Fibroblast of upper back skin (primary cell): ENCODE measurements around the gene SMAD2.

ENCODE experiments used
- DNase-seq: peaks from one replicate; pipeline ENCODE4 v3.0.0-alpha.2; 2013

SMAD2 gene

DNA sequence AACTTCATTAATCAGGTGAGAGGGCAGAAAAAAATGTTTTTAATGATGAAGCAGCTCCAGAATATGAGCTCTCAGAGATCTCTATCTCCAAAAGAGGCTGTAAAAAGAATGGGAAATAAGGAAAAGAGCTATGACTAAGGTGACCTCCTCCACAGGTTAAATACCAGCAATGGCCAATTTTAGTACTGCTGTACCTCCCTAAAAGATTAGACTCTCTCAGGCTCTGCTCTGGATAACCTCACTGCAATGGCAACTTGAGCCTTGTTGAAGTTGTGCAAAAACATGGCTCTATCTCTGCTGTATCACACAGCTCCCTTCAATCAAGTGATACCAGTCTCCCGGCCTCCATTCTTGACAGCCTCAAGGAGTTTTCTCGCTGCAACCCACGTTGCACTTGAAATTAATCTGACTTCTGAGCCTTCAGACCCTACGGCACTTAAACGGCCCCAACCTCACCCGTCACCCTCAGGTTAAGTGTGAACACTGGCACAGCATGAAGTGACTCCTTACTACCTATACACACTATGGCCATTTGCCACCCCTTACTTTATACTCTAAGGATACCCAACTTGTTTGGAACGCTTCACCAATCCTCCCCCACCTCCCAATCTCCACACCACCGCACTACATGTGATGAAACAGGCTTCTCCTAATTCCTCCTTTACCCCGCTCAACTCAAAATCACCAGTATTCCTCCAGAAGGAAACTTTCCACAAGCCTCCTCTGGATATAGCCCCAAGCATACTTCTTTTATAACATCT lies 36.3 kb downstream of the SMAD2 start:
- no peak for DNase-seq

DNA sequence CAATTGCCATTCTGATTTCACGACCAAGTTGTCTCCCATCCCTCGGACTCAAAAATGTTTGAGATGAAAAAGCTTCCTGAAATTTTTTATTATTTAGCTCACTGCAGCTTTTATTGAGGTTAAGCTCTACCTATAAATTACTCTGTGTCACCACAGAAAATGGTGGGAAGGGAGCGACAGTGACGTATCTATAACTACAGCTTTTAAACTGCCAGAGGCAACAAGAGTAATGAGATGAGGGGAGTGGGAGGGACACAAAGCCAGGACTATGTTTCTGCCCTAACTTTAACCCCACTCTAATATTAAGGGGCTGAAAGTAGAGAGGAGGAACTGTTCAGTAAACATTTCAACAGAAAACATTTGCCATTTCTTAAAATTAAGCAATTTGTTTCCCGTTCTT lies 37.4 kb downstream of the SMAD2 start:
- DNase-seq = no peak

DNA sequence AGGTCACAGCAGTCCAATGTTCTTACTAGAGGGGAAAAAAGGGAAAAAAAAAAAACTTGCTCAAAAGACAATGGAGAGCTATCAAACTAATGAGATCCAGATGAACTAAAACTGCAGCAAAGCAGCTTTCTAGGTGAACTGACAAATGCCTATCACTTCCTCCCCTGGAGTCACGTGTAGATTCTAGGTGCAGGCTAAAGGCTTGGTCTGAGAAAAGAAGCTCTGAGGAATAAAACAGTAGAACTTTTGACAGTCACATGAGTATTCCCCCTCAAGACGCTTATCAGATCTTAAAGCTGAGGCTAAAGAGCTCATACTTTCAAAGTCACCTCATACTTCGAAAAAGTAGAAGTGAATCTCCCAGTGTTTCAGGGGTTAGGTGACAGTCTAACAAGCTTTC lies 42.3 kb downstream of the SMAD2 start:
- no peak for DNase-seq

DNA sequence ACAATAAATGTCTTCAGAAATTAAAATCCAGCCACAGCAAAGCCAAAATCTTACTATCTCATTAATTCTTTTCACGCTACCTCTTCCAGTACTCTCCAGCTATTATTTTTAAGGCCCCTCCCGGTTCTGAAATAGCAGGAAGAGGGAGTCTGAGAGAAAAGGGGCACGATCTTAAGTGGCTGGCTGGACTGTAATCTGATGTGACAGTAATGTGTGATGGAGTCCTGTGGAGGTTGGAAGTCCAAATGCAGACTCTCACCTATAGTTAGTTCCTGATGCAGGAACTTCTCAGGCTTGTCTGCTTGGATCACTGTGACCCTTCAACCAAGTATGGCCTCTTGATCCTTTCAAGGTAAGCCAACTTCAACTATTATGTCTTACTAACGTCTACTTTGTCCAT lies 43.2 kb downstream of the SMAD2 start:
- DNase-seq = no peak

DNA sequence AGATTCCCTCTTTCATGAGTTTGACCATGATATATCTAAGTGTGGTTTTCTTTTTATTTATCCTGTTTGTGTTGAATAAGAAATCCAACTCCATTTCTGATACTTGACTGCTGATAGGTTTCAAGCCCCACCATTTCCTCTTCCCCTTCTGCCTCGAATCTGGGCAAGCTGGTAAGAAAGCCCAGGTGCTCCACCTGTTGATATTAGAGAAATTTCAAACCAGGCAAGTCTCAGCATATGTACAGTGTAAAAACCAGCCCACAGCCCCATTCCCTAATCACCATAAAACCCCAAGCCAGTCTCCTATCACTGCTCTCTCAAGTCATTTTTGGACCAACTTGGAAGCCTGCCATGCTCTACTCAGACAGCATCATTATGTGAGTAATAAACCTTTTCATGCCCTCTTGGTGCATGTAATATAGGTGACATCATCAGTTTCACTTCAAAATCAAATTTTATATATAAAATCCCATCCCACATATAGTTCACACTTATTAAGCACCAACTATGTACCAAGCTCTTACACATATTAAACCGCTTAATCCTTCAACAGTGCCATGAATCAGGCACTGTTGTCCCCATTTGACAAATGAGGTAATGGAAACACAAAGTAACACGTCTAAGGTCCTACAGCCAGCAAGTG lies 46.6 kb downstream of the SMAD2 start:
- peak; percentile 62 for DNase-seq

DNA sequence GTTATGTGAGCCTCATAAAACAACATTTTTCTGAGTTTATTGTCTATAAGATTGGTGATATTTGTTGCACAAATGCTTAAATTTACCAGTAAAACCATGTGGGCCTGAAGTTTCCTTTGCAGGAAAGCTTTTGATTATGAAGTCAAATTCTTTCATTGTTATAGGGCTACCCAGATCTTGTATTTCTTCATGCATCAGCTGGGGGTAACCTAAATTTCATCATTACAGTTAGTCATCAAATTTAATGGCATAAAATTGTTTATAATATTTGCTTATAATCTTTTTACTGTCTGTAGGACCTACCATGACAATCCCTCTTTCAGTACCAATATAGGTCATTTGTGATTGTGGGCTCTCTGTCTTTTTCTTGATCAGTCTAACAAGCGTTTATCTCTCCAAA lies 47.8 kb downstream of the SMAD2 start:
- peak; percentile 50 for DNase-seq

DNA sequence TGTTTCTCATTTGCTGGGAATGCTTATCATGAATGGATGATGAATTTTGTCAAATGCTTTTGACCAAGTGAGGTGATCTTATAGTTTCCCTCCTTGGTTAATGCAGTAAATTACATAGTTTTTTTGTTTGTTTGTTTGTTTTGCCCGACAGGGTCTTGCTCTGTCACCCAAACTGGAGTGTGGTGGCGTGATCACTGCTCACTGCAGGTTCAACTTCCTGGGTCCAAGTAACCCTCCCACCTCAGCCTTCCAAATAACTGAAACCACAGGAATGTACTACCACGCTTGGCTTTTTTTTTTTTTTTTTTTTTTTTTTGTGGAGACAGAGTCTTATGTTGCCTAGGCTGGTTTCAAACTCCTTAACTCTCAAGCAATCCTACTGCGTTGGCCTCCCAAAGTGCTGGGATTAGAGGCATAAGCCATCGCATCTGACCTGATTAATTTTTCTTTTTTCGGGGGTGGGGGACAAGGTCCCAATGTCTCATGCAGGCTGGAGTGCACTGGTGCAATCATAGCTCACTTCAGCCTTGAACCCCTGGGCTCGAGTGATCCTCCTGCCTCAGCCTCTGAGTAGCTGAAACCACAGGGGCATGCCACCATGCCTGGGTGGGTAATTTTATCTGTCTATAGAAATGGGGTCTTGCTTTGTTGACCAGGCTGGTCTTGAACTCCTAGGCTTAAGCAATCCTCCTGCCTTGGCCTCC lies 48.6 kb downstream of the SMAD2 start:
- peak; percentile 44 for DNase-seq

DNA sequence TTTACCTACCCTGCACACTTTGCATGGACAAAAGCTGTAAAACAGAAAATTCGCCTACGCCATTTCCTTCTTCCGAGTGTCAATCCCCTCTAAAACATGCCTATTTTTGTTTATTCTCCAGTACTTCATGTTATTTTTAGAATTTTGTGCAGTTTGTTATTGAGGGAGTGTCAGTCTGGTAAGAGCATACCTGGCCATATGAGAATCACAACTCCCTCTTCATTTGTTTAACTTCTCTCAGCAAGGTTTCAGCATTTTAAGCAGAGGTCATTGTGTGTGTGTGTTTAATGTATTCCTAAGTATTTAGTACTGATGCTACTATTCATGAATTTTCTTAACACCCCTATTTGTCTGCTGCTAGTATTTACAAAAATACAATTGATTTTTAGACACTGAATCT lies 49.4 kb downstream of the SMAD2 start:
- no peak for DNase-seq

DNA sequence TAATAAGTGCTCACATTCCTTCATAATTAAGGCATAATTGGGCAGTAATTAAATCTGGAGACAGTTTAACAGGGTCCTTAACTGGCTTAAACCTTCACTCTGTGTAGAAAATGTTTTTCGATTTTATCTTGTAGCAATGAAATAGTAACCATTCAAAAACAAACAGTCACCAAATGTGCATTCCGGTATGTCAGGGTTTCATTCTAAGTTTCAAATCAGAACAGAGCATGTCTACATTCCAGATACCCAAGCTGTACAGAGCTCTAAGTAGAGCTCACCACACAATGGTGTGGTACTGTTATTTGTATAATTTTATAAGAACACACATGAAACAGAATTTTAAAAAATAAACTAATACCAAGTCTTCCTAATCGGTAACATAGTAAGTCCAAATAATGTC lies 52.6 kb downstream of the SMAD2 start:
- DNase-seq = no peak

DNA sequence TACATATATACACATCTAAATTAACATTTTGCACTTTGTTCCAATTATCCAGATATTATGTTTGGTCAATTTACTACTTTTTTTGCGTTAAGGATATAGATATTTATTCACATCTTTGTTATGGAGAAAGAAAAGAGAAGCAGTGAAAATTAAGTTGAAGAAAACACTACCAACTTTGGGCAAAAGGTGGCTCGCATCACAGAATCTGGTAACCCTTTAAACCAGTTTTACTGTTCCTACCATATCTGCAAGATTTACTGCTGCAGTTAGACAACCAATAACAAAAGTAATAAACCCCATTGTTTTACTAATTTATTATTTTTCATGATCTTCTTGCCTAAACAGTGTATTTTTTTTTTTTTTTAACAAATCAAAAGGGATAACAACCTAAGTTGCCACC lies 53.6 kb downstream of the SMAD2 start:
- no peak for DNase-seq

DNA sequence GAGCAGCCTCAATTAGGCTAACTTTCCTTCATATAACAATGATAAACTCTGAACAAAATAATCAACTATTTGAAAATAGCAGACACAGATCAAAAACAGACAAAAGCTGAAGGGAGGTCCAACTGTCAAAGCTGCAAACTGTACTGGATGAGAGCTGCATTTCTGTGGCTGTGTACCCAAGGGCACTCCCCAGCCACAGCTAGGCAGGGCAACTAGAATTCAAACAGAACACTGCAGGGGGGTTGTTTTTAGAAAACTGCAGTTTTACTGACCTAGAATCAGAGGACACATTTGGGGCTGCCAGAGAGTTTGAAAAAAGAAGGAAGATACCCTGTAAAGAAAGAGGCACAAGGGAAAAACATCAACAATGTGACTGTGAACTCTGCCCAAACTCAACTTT lies 56.8 kb downstream of the SMAD2 start:
- no peak for DNase-seq

DNA sequence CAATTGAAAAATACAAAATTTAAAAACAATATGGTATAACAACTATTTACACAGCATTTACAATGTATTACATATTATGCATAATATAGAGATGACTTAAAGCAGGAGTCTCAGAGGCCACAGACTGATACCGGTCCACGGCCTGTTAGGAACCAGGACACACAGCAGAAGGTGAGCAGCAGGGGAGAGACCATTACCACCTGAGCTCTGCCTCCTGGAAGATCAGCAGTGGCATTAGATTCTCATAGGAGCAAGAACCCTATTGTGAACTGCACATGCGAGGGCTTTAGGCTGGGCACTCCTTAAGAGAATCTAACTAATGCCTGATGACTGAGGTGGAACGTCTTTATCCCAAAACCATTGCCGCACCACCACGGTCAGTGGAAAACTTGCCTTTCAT lies 58.0 kb downstream of the SMAD2 start:
- no peak for DNase-seq

DNA sequence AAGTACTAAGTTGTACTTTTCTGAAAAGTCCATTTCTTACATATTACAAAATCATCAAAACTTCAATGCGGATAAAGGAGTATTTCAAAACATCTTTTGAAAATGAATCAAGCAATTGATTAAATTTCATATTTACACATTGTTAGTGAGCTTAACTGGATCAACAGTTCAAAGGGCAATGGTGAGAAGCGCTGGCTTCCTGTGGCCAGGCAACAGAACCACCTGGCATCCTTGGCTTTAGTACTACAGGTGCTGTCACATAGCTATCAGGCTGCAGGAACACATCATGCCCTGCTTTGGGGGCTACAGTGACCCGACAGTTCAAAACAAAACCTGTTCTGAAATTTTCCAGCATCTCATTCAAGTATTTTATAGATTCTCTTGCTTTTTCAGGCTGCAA lies 59.2 kb downstream of the SMAD2 start:
- DNase-seq = no peak

DNA sequence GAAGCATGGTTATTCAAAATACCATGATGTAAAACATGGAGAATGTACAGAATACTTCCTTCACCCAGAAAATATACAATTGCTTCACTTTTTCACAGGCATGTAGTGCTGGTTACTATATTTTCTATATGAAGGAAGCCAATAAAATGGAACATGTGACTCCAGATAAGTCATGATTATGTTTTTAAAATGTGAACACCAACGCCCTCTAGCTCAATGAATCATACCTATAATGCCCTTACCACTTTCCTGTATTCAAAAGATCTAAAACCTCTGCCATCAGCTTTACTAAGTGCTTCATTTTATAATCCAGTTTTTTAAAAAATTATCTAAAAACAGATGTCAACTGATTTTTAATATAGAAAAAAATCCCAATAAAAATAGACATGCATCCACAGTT lies 59.9 kb downstream of the SMAD2 start:
- DNase-seq = no peak

DNA sequence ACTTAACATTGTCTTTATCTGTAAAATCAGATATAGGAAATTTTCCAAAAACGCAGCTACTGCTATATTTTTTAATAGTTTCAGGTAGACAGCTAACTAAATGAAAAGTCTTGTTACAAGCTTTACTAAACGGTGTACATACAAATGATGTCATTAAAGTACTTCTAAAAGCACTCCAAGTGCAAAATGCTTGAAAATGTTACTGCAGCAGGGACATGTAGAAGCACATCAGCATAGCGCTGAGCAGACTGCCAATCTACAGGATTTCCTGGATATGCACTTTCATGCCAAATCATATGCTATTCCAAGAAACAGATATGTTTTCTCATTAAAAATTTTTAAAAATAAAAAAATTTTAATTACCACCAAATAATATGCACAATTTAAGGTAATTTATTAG lies 61.7 kb downstream of the SMAD2 start:
- DNase-seq = no peak

DNA sequence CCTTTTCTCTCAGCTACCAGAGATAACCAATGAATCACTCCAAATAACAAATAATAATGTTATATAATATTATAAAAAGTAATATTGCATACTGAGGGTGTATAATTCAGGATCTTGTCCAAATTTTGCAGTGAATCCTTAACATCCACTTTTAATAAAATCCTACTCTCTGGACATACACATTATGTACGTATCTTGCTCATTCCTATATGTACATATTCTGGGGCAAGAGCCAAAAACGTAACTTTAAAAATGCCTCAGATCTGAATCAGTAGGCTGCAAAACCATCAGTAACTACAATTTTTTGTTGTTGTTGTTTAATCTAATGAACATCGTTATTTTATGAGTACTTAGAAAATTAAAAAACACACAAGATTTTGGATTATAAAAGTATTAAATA lies 65.3 kb downstream of the SMAD2 start:
- DNase-seq = no peak

DNA sequence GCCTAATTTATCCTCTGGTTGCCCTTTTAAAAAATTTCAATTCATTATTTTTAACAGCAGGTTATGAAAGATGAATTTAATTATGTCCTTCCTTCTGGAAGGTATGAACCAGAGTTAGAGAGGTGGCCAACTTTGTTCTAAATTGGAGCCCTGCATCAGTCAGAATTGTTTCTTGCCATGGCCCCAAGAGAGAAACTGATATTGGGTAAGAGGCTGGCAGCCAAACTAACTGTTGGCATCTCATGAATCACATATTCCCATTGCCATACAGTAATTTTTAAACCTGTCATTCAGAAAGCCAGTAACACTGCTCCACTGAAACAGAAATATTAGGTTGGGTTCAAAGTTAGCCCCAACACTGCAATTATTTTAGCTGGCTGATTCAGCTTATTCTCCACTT lies 67.4 kb downstream of the SMAD2 start:
- no peak for DNase-seq

DNA sequence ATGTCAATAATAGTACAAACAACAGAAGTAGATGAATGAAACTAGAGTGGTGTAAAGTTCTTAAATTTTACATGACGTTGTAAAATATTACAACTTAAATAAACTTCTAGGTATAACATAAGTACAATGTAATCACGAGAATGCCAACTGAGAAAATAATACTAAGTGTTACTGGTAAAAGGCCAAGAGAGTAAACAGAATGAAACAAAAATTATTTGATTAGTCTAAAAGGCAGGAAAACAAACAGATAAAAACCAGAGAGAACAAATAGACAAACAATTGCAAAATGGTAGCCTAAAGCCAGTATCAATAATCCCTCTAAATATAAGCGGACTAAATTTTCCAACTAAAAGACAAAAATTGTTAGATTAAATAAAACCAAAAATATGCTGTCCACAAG lies 71.9 kb downstream of the SMAD2 start:
- DNase-seq = no peak

DNA sequence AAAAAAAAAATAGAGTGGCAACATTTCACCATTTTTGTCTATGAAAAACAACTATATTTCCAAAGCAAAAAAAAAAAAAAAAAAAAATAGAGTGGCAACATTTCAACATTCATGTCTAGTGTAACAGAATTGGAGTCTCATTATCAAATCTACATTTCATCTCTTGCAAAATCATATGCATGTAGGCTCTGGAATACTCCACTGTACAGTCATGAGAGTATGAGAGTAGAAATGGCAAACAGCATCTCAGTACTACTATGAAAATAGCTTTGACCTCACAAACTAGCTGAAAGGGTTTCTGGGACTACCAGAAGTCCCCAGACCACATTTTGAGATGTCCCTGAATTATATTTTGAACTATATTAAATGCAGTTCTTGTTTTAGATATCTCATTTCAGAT lies 82.8 kb downstream of the SMAD2 start:
- DNase-seq = no peak

DNA sequence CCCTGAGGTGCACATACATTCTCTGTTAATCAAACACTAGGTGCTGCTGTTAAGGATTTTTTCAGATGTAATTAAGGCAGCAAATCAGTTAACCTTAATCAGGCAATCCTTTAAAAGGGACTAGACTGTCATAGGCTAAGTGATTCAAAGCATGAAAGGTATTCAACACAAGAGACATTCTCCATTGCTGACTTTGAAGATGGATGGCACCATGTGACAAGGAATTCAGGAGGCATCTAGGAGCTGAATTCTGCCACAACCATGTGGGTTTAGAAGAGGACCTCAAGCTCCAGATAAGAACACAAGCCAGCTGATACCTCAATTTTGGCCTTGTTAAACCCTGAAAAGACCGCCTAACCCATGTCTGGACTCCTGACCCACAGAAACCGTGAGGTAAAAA lies 84.0 kb downstream of the SMAD2 start:
- DNase-seq = no peak

DNA sequence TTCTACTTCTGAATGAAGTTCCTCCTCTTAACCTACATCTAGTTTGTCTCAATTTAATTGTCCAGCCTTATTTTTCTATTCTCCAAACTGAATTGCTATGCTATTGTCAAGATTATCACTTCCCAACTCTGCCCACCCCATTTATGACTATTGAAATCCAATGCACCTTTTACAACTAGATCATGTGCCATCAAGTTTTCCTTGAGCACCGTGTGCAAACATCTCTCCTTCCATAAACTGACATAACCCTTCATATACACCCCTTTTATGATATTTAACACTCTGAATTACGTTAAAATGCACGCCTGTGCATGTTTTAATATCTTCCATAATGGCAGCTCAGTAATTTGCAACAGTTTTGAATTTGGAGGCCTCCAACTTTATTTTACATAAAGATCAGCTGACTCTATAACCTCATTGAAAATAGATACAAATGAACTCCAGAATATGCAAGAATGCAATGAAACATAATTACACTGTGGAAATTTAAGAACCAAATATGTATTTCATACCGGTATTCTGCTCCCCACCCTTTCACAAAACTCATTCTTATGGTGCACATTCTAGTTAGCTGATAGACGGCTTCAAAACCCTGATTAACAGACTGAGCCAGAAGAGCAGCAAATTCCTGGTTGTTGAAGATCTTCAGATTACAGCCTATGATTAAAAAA lies 85.5 kb downstream of the SMAD2 start:
- no peak for DNase-seq

DNA sequence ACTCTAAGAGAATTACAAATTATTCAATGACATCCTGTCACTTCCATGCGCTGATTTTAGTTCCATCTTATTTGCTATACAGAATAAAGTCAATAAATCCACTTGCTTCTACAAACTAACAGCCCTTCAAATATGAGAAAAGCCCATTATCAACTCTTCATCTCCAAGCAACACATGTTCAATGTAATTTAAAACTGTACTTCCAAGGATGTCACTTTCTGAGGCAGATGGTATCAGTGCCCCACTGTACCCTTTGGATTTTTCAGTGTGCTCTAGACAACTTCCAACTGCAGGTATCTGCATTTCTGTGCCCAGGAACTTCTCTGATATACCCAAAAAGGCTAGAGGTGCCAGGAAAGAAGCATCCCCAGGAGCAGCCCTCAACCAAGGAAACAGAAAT lies 87.6 kb downstream of the SMAD2 start:
- no peak for DNase-seq

DNA sequence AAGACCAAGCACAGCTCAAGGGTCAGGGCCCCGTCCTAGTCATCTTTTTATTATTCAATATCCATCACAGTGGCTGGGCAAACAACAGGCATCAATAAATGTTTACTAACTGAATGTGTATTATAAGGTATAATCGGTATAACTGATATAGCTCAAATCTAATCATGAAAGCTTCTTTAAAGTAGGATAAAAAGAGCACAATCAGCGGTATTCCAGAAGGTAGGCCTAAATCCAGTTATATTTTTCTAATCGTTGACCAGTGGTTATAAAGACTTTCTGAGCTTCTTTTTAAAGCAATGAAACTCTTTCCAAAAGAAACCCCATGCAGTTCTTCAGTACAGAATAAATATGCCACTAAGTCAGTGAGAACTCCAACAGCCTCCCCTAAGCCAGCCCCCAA lies 92.1 kb downstream of the SMAD2 start:
- no peak for DNase-seq

DNA sequence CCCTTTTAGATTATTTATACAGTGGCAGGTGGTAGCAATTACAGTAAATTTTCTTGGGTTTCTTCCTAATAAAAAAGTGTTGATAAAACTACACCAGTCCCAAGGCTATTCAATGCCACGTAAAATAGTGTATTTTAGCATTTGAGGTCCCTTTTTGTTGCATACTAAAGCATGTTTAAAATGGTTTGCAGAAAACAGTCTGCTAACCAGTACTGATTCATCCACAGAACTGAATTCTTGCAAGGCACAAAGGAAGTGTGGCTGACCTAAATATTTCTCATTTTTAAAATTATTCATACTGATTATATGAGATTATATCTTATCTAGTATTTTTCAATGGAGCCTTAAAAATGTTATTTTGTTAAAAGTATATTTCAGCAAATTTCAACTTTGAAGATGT lies 98.1 kb downstream of the SMAD2 start:
- DNase-seq = peak; percentile 18
